Endothelial cell of umbilical vein (primary cell): Measurements from ENCODE around the gene TOM1L2. TPM values are rescaled to one million over a fixed set of nuclear protein-coding genes. Genes with fewer than 3 reads are reported as not detected.
A peak's percentile ranks its signal among the peaks of the same experiment; 100 is the strongest.
"Not testable (repeated sequence)": the region's sequence is repeated elsewhere in the genome, so short reads cannot be mapped to it uniquely, and the experiment has no call there.

Source experiments
- BruUV-seq: library from RNA; stranded (reverse); fragments of 400-500 nt; replicated peaks from 2 replicates; lab custom pipeline; 2021; lab: Mats Ljungman, UMichigan
- CTCF ChIA-PET: fragments of 300-600, 350-600 bp; sonication (Branson Sonifier 250); formaldehyde crosslinking; loops from one replicate; lab custom pipeline; 2021; ENCODE audit warnings: antibody characterized with exemption, inconsistent platforms; lab: Charles Lee
- POLR2A ChIA-PET: fragments of 300-600, 350-600 bp; sonication (Branson Sonifier 250); formaldehyde crosslinking; loops from one replicate; lab custom pipeline; 2021; ENCODE audit warnings: antibody characterized with exemption, inconsistent platforms; lab: Charles Lee
- DNase-seq: peaks from one replicate; pipeline ENCODE4 v3.0.0-alpha.2; 2011; ENCODE audit warnings: low read depth, low spot score
- FAIRE-seq: peaks from 2 replicates; lab custom pipeline; 2011; peaks lifted over from hg19 to GRCh38; lab: Jason Lieb, UNC
- H2AFZ ChIP-seq: 2 replicates; pipeline ENCODE4 v1.6.0; 2012; ENCODE audit warnings: low read depth, low read length, control low read depth, inconsistent platforms
- H3K27ac ChIP-seq: 2 replicates; pipeline ENCODE4 v1.5.1; 2011; ENCODE audit warnings: low read depth, mild to moderate bottlenecking, control low read depth, low read length, moderate library complexity; ENCODE audit not compliant: insufficient read depth
- H3K27me3 ChIP-seq, 2 experiments: 2 replicates each; pipeline versions ENCODE4 v1.6.0 to v1.6.1; 2011; ENCODE audit warnings: low read length in 2 of 2, mixed read lengths in 1 of 2; ENCODE audit not compliant: control insufficient read depth in 2 of 2, insufficient read depth in 2 of 2
- H3K36me3 ChIP-seq, 2 experiments: 2 replicates in 1 of 2; 3 replicates in 1 of 2; pipeline ENCODE4 v1.5.1; 2011; ENCODE audit warnings: low read length in 2 of 2, mild to moderate bottlenecking in 1 of 2, moderate library complexity in 1 of 2; ENCODE audit not compliant: control insufficient read depth in 2 of 2, insufficient read depth in 2 of 2; ENCODE audit errors: extremely low read depth in 1 of 2
- H3K4me1 ChIP-seq: 3 replicates; pipeline ENCODE4 v1.5.1; 2011; ENCODE audit warnings: mild to moderate bottlenecking, low read length; ENCODE audit not compliant: control insufficient read depth, insufficient read depth; ENCODE audit errors: extremely low read depth
- H3K4me2 ChIP-seq: 2 replicates; pipeline ENCODE4 v1.6.1; 2011; ENCODE audit warnings: low read length, control low read depth, mixed read lengths; ENCODE audit not compliant: insufficient read depth
- H3K4me3 ChIP-seq, 3 experiments: fragments of 200-600 bp in 1 of 3; sonication (generic), shearing (Covaris generic) in 1 of 3; replicated peaks in 1 of 3; 2 replicates each; pipeline ENCODE4 v1.5.1; 2011 to 2016; ENCODE audit warnings: control low read depth in 3 of 3, low read length in 3 of 3, mild to moderate bottlenecking in 2 of 3, inconsistent platforms in 1 of 3, low read depth in 1 of 3, moderate library complexity in 1 of 3; ENCODE audit not compliant: insufficient read depth in 1 of 3
- H3K79me2 ChIP-seq: 2 replicates; pipeline ENCODE4 v1.6.0; 2012; ENCODE audit warnings: low read length, inconsistent platforms; ENCODE audit not compliant: control insufficient read depth, insufficient read depth
- H3K9ac ChIP-seq: replicated peaks from 2 replicates; pipeline ENCODE3; 2011; ENCODE audit warnings: low read length, control low read depth; ENCODE audit not compliant: insufficient read depth; ENCODE audit errors: extremely low read depth
- H3K9me1 ChIP-seq: replicated peaks from 3 replicates; pipeline ENCODE4 v1.6.0; 2011; ENCODE audit warnings: mild to moderate bottlenecking, low read length; ENCODE audit not compliant: control insufficient read depth, insufficient read depth; ENCODE audit errors: extremely low read depth
- H3K9me3 ChIP-seq: replicated peaks from 2 replicates; pipeline ENCODE4 v1.5.1; 2012; ENCODE audit warnings: low read length, inconsistent platforms; ENCODE audit not compliant: control insufficient read depth, insufficient read depth
- H4K20me1 ChIP-seq: replicated peaks from 2 replicates; pipeline ENCODE3; 2011; ENCODE audit warnings: mild to moderate bottlenecking, low read length; ENCODE audit not compliant: control insufficient read depth, insufficient read depth; ENCODE audit errors: extremely low read depth
- CTCF ChIP-seq, 2 donors: IDR thresholded peaks; 1 replicate in 1 of 2; 2 replicates in 1 of 2; pipeline ENCODE4 v1.5.1; 2011; ENCODE audit warnings: low read length in 2 of 2, mild to moderate bottlenecking in 2 of 2, moderate library complexity in 2 of 2, control low read depth in 1 of 2, inconsistent platforms in 1 of 2, low read depth in 1 of 2; ENCODE audit not compliant: insufficient read depth in 1 of 2; ENCODE audit errors: extremely low read depth in 1 of 2
- EZH2 ChIP-seq: IDR thresholded peaks from 2 replicates; pipeline ENCODE4 v1.6.1; 2012; ENCODE audit warnings: borderline replicate concordance, low read depth, mild to moderate bottlenecking, moderate library complexity, low read length, inconsistent platforms; ENCODE audit not compliant: severe bottlenecking
- FOS ChIP-seq: IDR thresholded peaks from 2 replicates; pipeline ENCODE4 v1.6.1; 2011; ENCODE audit warnings: mild to moderate bottlenecking, low read length, moderate library complexity, borderline replicate concordance; ENCODE audit not compliant: insufficient read depth
- JUN ChIP-seq: IDR thresholded peaks from 2 replicates; pipeline ENCODE4 v1.6.1; 2011; ENCODE audit warnings: borderline replicate concordance, low read depth; ENCODE audit not compliant: insufficient read length, insufficient read depth
- MAX ChIP-seq: IDR thresholded peaks from 2 replicates; pipeline ENCODE4 v1.6.1; 2011; ENCODE audit not compliant: insufficient read depth, insufficient read length
- MYC ChIP-seq: IDR thresholded peaks from one replicate; pipeline ENCODE4 v1.6.1; 2011; ENCODE audit warnings: mild to moderate bottlenecking, low read depth, low read length
- POLR2A ChIP-seq: IDR thresholded peaks from 2 replicates; pipeline ENCODE4 v1.6.1; 2012; ENCODE audit warnings: low read depth, mild to moderate bottlenecking, control low read depth, low read length
- dilution Hi-C: fragments of 300-500 bp; cut with MboI; formaldehyde crosslinking; loops from one replicate; pipeline ENCODE4 v1.15.0; 2019; ENCODE audit warnings: low sequenced_read_pairs; ENCODE audit not compliant: extremely low pct_ligation_motif_present
- intact Hi-C: fragments of 100-400 bp; cut with micrococcal nuclease; formaldehyde crosslinking; loops from one replicate; pipeline ENCODE4 v1.10.0; 2022
- polyA plus RNA-seq, 4 experiments: library from polyadenylated mRNA; depleted of rRNA in 3 of 4; stranded (reverse) in 3 of 4; unstranded in 1 of 4; fragments of >200 nt; gene quantifications; 2 replicates each; pipeline versions ENCODE4 v1.2.1 to v1.2.3, GENCODE V29; 2011 to 2012; ENCODE audit warnings: missing spikeins in 1 of 4
- total RNA-seq: library from RNA; stranded (reverse); gene quantifications from 2 replicates; pipeline ENCODE4 v1.2.3, GENCODE V29; 2021

Gene TOM1L2
- total and polyA plus RNA-seq, 2 donors (not counting 3 experiments of a cell fraction or from before 2014, with no cell fraction given): 31.7 to 37.6 TPM

- H3K4me3 ChIP-seq: no peak overlapping the region
- FAIRE-seq: peak; percentile 12
- H3K27ac ChIP-seq: no peak overlapping the region
- H3K79me2 ChIP-seq: peaks cover 8% of the 10 kb centered on the region
- dilution Hi-C loops: no loop called here
- H3K36me3 ChIP-seq: no peaks in the 10 kb centered on the region
- ChIA-PET CTCF (interaction anchor here (0.6 to 1.2 kb wide), 5 partner anchors 19 to 1424 kb away, joined by 3 to 7 read pairs (median 3); no protein-coding TSS in a partner anchor), POLR2A (no interaction called here)
- H3K9me1 ChIP-seq: no peaks in the 10 kb centered on the region
- H3K27me3 ChIP-seq: no peaks in the 10 kb centered on the region
- no peak overlapping the region for H3K4me2 ChIP-seq
- H4K20me1 ChIP-seq: no peaks in the 10 kb centered on the region
- H3K4me1 ChIP-seq: peaks cover 38% of the 10 kb centered on the region
- no peak overlapping the region for H2AFZ ChIP-seq
- no peak overlapping the region for H3K9ac ChIP-seq
- no peaks in the 10 kb centered on the region for H3K9me3 ChIP-seq
- no TSS peak for BruUV-seq
- no peak for TF ChIP-seq MAX
- TF ChIP-seq POLR2A: no peak
- no peak for TF ChIP-seq CTCF (IDR thresholded peaks at IDR 0.05; ENCODE audit: extremely low read depth in 1 of 2, insufficient read depth in 1 of 2, low read depth in 1 of 2, low read length in 2 of 2)
- no peak for TF ChIP-seq JUN
- TF ChIP-seq MYC: no peak
- TF ChIP-seq EZH2: no peak
- no peak for TF ChIP-seq FOS
- intact Hi-C loops: no loop called here
- peak; percentile 49 for DNase-seq
These were observed 31.7 kb downstream of the TOM1L2 start for GRCh38 chr17:17940441-17940911.

- H3K4me3 ChIP-seq, H3K36me3 ChIP-seq, H3K27ac ChIP-seq, H3K79me2 ChIP-seq, POLR2A ChIA-PET, FAIRE-seq, H4K20me1 ChIP-seq, H3K9me3 ChIP-seq, DNase-seq, BruUV-seq, H2AFZ ChIP-seq, H3K4me2 ChIP-seq, intact Hi-C loops, H3K9ac ChIP-seq, H3K9me1 ChIP-seq, dilution Hi-C loops, H3K27me3 ChIP-seq: not testable (repeated sequence)
- peaks cover 38% of the 10 kb centered on the region for H3K4me1 ChIP-seq
- CTCF ChIA-PET: interaction anchor here (0.6 to 1.2 kb wide), 5 partner anchors 18 to 1425 kb away, joined by 3 to 7 read pairs (median 3); no protein-coding TSS in a partner anchor
These were observed 32.3 kb downstream of the TOM1L2 start for GRCh38 chr17:17939941-17940340.
